ENCODE data around the gene PLA2G3.

PLA2G3 gene

DNA sequence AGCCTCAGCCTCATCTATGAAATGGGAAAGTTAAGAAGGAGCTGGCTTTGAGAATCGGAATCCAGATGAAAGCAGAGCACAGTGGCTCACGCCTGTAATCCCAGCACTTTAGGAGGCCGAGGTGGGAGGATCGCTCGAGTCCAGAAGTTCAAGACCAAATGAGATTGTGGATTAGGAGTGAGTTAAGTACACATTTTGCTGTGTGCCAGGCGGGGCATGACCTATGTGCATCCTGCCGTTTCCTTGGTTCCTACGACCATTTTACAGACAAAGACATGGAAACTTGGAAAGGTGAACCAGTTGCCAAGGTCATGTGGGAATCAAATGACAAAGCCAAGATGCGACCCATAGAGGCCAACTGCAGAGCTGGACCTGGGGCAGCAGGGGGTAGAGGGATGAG, 4.2 kb downstream of the PLA2G3 start:
- peak overlapping the region; percentile 34 for H3K27ac Mint-ChIP-seq
- H3K4me1 Mint-ChIP-seq = no peaks in the 10 kb centered on the region
- no peaks in the 10 kb centered on the region for H3K9me3 Mint-ChIP-seq
- no peak overlapping the region for H3K4me3 Mint-ChIP-seq
- no peak for ATAC-seq
- DNase-seq (ENCODE audit: low spot score in 2 of 2) = no peak
- H3K36me3 Mint-ChIP-seq = no peaks in the 10 kb centered on the region

DNA sequence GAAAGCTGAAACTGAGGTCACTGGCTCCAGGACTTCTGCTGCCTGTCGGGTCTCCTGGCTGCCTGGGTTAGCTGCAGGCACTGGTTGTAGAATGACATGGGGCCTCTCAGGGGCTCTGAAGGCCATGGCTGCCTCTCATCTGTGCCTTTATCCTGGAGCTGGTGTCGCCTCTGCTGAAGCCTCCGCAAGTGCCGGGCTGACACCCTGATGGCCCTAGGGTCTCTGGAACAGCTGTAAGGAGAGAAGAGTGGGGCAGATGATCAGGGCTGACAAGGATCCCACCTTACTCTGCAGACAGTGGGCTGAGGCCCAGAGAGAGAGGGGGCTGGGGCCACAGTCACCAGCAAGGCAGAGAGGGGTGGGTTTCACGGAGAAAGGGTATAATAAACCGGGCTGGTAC, 4.6 kb downstream of the PLA2G3 start:
- Mint-ChIP-seq H3K9me3 (no peaks in the 10 kb centered on the region), H3K36me3 (no peaks in the 10 kb centered on the region), H3K4me1 (no peaks in the 10 kb centered on the region), H3K4me3 (no peak overlapping the region), H3K27ac (peak overlapping the region; percentile 34)
- ATAC-seq (no peak), DNase-seq (ENCODE audit: low spot score in 2 of 2) (no peak)

DNA sequence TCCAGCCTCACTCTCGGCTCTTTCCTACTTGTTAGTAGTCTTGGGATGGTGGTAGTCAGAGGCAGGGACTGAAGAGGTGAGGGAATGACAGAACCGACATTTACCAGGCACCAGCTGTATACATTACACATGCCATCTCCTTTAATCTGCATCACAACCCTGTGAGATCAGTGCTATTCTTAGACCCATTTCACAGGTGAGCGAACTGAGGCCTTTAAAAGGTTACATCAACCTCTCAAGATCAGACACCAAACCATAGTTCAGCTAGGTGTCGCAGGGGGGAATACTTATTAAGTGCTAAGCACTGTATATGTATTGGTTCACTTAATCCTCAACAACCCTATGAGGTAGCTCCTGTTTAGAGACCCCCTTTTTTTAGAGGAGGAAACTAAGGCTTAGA, 5.6 kb downstream of the PLA2G3 start:
- Mint-ChIP-seq H3K36me3 (no peaks in the 10 kb centered on the region), H3K27ac (no peak overlapping the region), H3K9me3 (no peaks in the 10 kb centered on the region), H3K4me1 (no peaks in the 10 kb centered on the region), H3K4me3 (no peak overlapping the region)
- ATAC-seq (no peak), DNase-seq (ENCODE audit: low spot score in 2 of 2) (no peak)

- peak; percentile 19 for ATAC-seq
Observed at GRCh38 chr22:31133911-31134310, 6.4 kb downstream of the PLA2G3 start.

DNA sequence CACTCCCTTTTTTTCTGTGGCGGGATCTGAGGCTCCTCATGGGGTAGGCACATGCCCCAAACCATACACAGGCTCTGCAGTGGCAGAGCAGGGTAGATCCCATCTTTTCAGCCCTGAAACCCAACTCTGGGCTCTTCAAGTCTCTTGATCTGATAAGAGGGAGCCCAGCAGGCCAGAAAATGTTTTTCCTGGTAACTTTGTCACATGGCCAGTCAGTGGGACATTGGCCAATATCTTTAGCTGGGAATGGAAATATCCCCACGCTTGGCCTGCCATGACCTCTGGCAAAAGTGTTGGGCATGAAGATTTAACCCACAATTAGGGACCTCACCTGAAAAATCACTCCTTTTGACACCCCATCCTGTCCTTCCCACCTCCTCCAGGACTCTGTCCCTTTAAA, 9.4 kb downstream of the PLA2G3 start:
- Mint-ChIP-seq H3K4me1 (peaks cover 6% of the 10 kb centered on the region), H3K9me3 (no peaks in the 10 kb centered on the region), H3K4me3 (no peak overlapping the region), H3K36me3 (no peaks in the 10 kb centered on the region), H3K27ac (no peak overlapping the region)
- ATAC-seq (no peak), DNase-seq (ENCODE audit: low spot score in 2 of 2) (no peak)

More at GRCh38 chr22:31133911-31134310, 6.4 kb downstream of the PLA2G3 start:
- Mint-ChIP-seq H3K4me1 (no peaks in the 10 kb centered on the region), H3K9me3 (no peaks in the 10 kb centered on the region), H3K27ac (no peak overlapping the region), H3K4me3 (no peak overlapping the region), H3K36me3 (no peaks in the 10 kb centered on the region)
- no peak for DNase-seq (ENCODE audit: low spot score in 2 of 2)

DNA sequence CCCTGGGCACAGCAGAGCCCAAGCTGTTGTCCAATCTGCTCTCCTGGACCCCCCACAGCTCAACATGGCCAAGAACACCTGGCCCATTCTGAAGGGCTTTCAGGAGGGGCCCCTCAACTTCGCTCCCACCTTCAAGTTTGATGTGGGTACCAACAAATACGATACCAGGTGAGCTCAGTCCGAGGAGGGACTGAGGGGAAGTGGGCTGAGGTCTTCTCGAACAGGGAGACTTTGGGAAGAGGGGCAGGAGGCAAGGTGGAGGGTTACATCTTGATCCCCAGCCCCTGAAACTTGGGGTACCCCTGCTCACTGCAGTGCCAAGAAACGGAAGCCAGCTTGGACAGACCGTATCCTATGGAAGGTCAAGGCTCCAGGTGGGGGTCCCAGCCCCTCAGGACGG, 12.2 kb downstream of the PLA2G3 start:
- no peaks in the 10 kb centered on the region for H3K36me3 Mint-ChIP-seq
- no peak for ATAC-seq
- no peak overlapping the region for H3K4me3 Mint-ChIP-seq
- H3K27ac Mint-ChIP-seq = no peak overlapping the region
- DNase-seq (ENCODE audit: low spot score in 2 of 2) = no peak
- H3K4me1 Mint-ChIP-seq = peaks cover 6% of the 10 kb centered on the region
- H3K9me3 Mint-ChIP-seq = no peaks in the 10 kb centered on the region

- peaks cover 8% of the 10 kb centered on the region for H3K4me1 Mint-ChIP-seq
- H3K27ac Mint-ChIP-seq = peak overlapping the region; percentile 37
- H3K9me3 Mint-ChIP-seq = no peaks in the 10 kb centered on the region
- DNase-seq (ENCODE audit: low spot score in 2 of 2) = no peak
- no peak overlapping the region for H3K4me3 Mint-ChIP-seq
- H3K36me3 Mint-ChIP-seq = no peaks in the 10 kb centered on the region
- ATAC-seq = no peak
Observed at GRCh38 chr22:31127181-31127772, 13.0 kb downstream of the PLA2G3 start.

DNA sequence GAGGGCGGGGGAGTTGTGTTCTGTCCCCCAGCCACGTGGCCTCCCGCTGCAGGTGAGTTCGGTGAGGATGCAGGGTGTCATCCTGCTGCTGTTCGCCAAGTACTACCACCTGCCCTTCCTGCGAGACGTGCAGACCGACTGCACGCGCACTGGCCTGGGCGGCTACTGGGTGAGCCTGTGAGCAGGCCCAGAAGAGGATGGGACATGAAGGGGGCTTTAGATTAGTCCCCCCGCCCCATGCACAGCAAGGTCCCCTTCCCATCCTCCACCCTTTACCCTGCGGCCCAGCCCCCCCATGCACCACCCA, 13.5 kb downstream of the PLA2G3 start:
- no peak for ATAC-seq
- DNase-seq (ENCODE audit: low spot score in 2 of 2) = no peak
- H3K9me3 Mint-ChIP-seq = no peaks in the 10 kb centered on the region
- H3K4me3 Mint-ChIP-seq = no peak overlapping the region
- H3K4me1 Mint-ChIP-seq = peaks cover 10% of the 10 kb centered on the region
- H3K36me3 Mint-ChIP-seq = no peaks in the 10 kb centered on the region
- no peak overlapping the region for H3K27ac Mint-ChIP-seq

- Mint-ChIP-seq H3K9me3 (no peaks in the 10 kb centered on the region), H3K27ac (no peak overlapping the region), H3K4me1 (peaks cover 10% of the 10 kb centered on the region), H3K4me3 (no peak overlapping the region), H3K36me3 (no peaks in the 10 kb centered on the region)
- ATAC-seq (no peak), DNase-seq (ENCODE audit: low spot score in 2 of 2) (no peak)
Observed at GRCh38 chr22:31126128-31126868, 14.0 kb downstream of the PLA2G3 start.

GRCh38 chr22:31125521-31126117, 14.7 kb downstream of the PLA2G3 start:
- no peak overlapping the region for H3K27ac Mint-ChIP-seq
- no peak for ATAC-seq
- no peaks in the 10 kb centered on the region for H3K36me3 Mint-ChIP-seq
- peaks cover 10% of the 10 kb centered on the region for H3K4me1 Mint-ChIP-seq
- no peaks in the 10 kb centered on the region for H3K9me3 Mint-ChIP-seq
- no peak for DNase-seq (ENCODE audit: low spot score in 2 of 2)
- H3K4me3 Mint-ChIP-seq = no peak overlapping the region

- Mint-ChIP-seq H3K4me3 (no peak overlapping the region), H3K9me3 (no peaks in the 10 kb centered on the region), H3K36me3 (no peaks in the 10 kb centered on the region), H3K27ac (no peak overlapping the region), H3K4me1 (peaks cover 10% of the 10 kb centered on the region)
- no peak for ATAC-seq
- DNase-seq (ENCODE audit: low spot score in 2 of 2) = no peak
Observed at GRCh38 chr22:31124811-31125465, 15.4 kb downstream of the PLA2G3 start.

- DNase-seq (ENCODE audit: low spot score in 2 of 2) (no peak), ATAC-seq (no peak)
- H3K27ac Mint-ChIP-seq = peak overlapping the region; percentile 34
- peaks cover 10% of the 10 kb centered on the region for H3K4me1 Mint-ChIP-seq
- no peak overlapping the region for H3K4me3 Mint-ChIP-seq
- no peaks in the 10 kb centered on the region for H3K36me3 Mint-ChIP-seq
- H3K9me3 Mint-ChIP-seq = no peaks in the 10 kb centered on the region
Observed at GRCh38 chr22:31124290-31124689, 16.0 kb downstream of the PLA2G3 start.

DNA sequence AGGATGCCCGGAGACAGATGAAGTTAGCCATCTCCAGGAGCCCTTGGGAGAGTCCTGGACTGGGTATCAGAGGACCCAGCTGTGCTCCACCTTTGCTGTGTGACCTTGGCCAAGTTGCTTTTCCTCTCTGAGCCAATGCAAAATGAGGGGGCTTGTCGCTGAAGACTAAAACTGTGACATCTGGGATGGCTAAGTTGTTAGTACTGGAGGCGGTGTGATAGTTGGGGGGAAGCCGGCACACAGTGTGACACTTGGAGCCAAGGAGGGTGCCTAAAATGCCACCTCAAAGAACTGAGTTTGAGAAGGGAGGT, 17.1 kb downstream of the PLA2G3 start:
- Mint-ChIP-seq H3K36me3 (no peaks in the 10 kb centered on the region), H3K4me1 (peaks cover 10% of the 10 kb centered on the region), H3K4me3 (no peak overlapping the region), H3K27ac (no peak overlapping the region), H3K9me3 (no peaks in the 10 kb centered on the region)
- no peak for ATAC-seq
- no peak for DNase-seq (ENCODE audit: low spot score in 2 of 2)

GRCh38 chr22:31122532-31123291, 17.6 kb downstream of the PLA2G3 start, which contains the start of gene INPP5J:
INPP5J (plus strand) TSS chr22:31122966; CDS start chr22:31123015, 49 bp downstream.
- peaks cover 10% of the 10 kb centered on the region for H3K4me1 Mint-ChIP-seq
- H3K9me3 Mint-ChIP-seq = no peaks in the 10 kb centered on the region
- peak within 1 kb of the TSS; percentile 34 for H3K27ac Mint-ChIP-seq
- DNase-seq (ENCODE audit: low spot score in 2 of 2) = no peak
- no peak for ATAC-seq
- H3K36me3 Mint-ChIP-seq = no peaks in the 10 kb centered on the region
- no peak within 1 kb of the TSS for H3K4me3 Mint-ChIP-seq

DNA sequence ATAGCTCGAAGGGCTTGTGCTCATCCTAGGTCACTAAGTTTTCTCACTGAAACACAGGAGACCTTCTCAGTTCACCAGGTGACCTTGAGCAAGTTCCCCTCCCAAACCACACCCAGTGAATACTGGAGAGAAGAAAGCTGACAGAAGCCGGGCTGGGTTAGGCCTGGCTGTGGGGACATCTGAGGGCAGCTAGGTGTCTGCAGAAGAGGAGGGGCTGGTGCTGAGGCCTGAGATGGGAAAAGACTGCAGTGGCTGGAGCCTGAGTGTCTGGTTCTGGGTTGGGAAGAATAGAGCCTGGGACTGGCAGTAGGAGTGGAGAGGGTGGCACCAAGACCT, 18.1 kb downstream of the PLA2G3 start:
- no peak overlapping the region for H3K27ac Mint-ChIP-seq

More for the DNA sequence above, 18.1 kb downstream of the PLA2G3 start:
- no peak for DNase-seq (ENCODE audit: low spot score in 2 of 2)
- Mint-ChIP-seq H3K9me3 (no peaks in the 10 kb centered on the region), H3K36me3 (no peaks in the 10 kb centered on the region), H3K4me3 (no peak overlapping the region), H3K4me1 (peaks cover 6% of the 10 kb centered on the region)
- ATAC-seq = no peak
